Hepatocyte (in vitro differentiated cells): Measurements from ENCODE around the gene MGMT. TPM values are rescaled to one million over a fixed set of nuclear protein-coding genes. Genes with fewer than 3 reads are reported as not detected.

Experiments
- DNase-seq: peaks from one replicate; pipeline ENCODE4 v3.0.0-alpha.2; 2016; ENCODE audit warnings: low spot score
- H2AFZ ChIP-seq: fragments of 200-600 bp; sonication (generic); 2 replicates; pipeline ENCODE4 v1.6.0; 2016; ENCODE audit warnings: antibody characterized with exemption, mild to moderate bottlenecking
- H3K27ac ChIP-seq: fragments of 200-600 bp; sonication (generic); 2 replicates; pipeline ENCODE4 v1.5.1; 2016; ENCODE audit warnings: mild to moderate bottlenecking
- H3K27me3 ChIP-seq: fragments of 200-600 bp; sonication (generic); 2 replicates; pipeline ENCODE4 v1.6.1; 2016
- H3K36me3 ChIP-seq: fragments of 200-600 bp; sonication (generic); replicated peaks from 2 replicates; pipeline ENCODE4 v1.5.1; 2016; ENCODE audit warnings: low read depth; ENCODE audit not compliant: insufficient read depth
- H3K4me1 ChIP-seq: fragments of 200-600 bp; sonication (generic); 2 replicates; pipeline ENCODE4 v1.5.1; 2016; ENCODE audit warnings: mild to moderate bottlenecking, moderate library complexity; ENCODE audit not compliant: insufficient read depth
- H3K4me2 ChIP-seq: fragments of 200-600 bp; sonication (generic); 2 replicates; pipeline ENCODE4 v1.6.0; 2016
- H3K4me3 ChIP-seq: fragments of 200-600 bp; sonication (generic); 2 replicates; pipeline ENCODE4 v1.5.1; 2016; ENCODE audit warnings: mild to moderate bottlenecking
- H3K79me2 ChIP-seq: fragments of 200-600 bp; sonication (generic); 2 replicates; pipeline ENCODE4 v1.6.0; 2017; ENCODE audit warnings: mild to moderate bottlenecking
- H3K9me2 ChIP-seq: fragments of 200-600 bp; sonication (generic); replicated peaks from 2 replicates; pipeline ENCODE4 v1.6.0; 2017; ENCODE audit warnings: mild to moderate bottlenecking; ENCODE audit not compliant: insufficient read depth
- H3K9me3 ChIP-seq: fragments of 200-600 bp; sonication (generic); 2 replicates; pipeline ENCODE4 v1.5.1; 2016; ENCODE audit warnings: low read depth, mild to moderate bottlenecking
- H4K20me1 ChIP-seq: fragments of 200-600 bp; sonication (generic); 2 replicates; pipeline ENCODE4 v1.6.0; 2016; ENCODE audit warnings: mild to moderate bottlenecking; ENCODE audit not compliant: insufficient read depth, poor library complexity, severe bottlenecking
- CTCF ChIP-seq: fragments of 200-600 bp; sonication (generic); IDR thresholded peaks from 2 replicates; pipeline ENCODE4 v1.5.1; 2016; ENCODE audit warnings: antibody characterized with exemption, mild to moderate bottlenecking; ENCODE audit not compliant: poor library complexity
- EZH2 ChIP-seq: fragments of 200-600 bp; sonication (generic); IDR thresholded peaks from 2 replicates; pipeline ENCODE4 v1.6.1; 2016; ENCODE audit warnings: antibody characterized with exemption, mild to moderate bottlenecking, borderline replicate concordance
- EZH2phosphoT487 ChIP-seq: fragments of 200-600 bp; sonication (generic); IDR thresholded peaks from one replicate; pipeline ENCODE4 v1.6.1; 2018; ENCODE audit warnings: antibody characterized with exemption, mild to moderate bottlenecking, low read depth, moderate library complexity; ENCODE audit not compliant: unreplicated experiment, severe bottlenecking
- WGBS: methylation state at CpG from one replicate; pipeline ENCODE4 v1.1.6; 2016; ENCODE audit warnings: low lambda C conversion rate; ENCODE audit errors: missing lambda C conversion rate; 5-methylcytosine and 5-hydroxymethylcytosine counted together
- polyA plus RNA-seq: library from polyadenylated mRNA; unstranded; fragments of >200 nt; fragmentation: Nextera tagmentation; extraction: Ambion mirVana; gene quantifications from 2 replicates; pipeline ENCODE4 v1.2.1, GENCODE V29; 2016
- total RNA-seq: library from RNA; depleted of rRNA; stranded (reverse); fragments of >200 nt; gene quantifications from 2 replicates; pipeline ENCODE4 v1.2.3, GENCODE V29; 2014

MGMT gene
- total and polyA plus RNA-seq, 2 experiments from 2014 or later, result 41.5 to 41.9 TPM

DNA sequence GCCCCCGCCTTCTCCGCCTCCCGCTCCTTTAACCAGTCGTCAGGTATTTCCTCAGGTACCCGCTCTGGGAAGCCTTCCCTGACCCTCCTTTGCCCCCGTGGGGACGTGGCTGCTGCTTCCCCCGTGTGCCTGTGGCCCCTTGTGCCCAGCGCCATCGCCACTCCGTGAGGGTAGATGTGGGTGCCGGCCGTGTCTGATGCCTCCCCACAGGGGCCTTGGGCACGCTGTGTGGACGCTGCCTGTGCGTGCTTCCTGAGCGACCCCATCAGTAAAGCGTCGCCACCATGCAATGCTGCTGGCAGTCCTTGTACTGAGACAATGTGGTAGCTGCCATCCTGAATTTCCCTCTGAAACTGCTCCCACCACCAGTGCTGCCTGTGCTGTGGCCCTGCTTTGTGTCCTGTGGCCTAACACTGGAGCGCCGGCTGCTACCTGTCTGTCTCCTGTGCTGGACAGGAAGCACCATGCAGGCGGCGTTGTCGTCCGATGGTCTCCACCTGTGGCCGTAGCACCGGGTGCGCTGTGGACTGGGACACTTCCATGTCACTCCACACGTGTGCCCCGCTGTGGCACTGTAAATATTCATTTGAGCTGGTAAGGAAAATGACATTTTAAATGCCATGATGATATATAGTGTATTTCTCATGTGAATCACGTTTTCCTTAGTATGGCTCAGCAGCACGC is 213.8 kb downstream of the MGMT start:
- DNase-seq, result no peak
- no peak overlapping the region for H3K27ac ChIP-seq
- no peaks in the 10 kb centered on the region for H3K9me2 ChIP-seq
- WGBS, result 94% methylated on average over 32 of the region's 32 CpGs
- H2AFZ ChIP-seq, result no peak overlapping the region
- H3K9me3 ChIP-seq, result no peaks in the 10 kb centered on the region
- TF ChIP-seq EZH2phosphoT487 (no peak), CTCF (no peak), EZH2 (no peak)
- no peaks in the 10 kb centered on the region for H4K20me1 ChIP-seq
- H3K36me3 ChIP-seq, result no peaks in the 10 kb centered on the region
- no peak overlapping the region for H3K4me3 ChIP-seq
- no peaks in the 10 kb centered on the region for H3K27me3 ChIP-seq
- no peaks in the 10 kb centered on the region for H3K4me1 ChIP-seq
- no peaks in the 10 kb centered on the region for H3K79me2 ChIP-seq
- no peak overlapping the region for H3K4me2 ChIP-seq

DNA sequence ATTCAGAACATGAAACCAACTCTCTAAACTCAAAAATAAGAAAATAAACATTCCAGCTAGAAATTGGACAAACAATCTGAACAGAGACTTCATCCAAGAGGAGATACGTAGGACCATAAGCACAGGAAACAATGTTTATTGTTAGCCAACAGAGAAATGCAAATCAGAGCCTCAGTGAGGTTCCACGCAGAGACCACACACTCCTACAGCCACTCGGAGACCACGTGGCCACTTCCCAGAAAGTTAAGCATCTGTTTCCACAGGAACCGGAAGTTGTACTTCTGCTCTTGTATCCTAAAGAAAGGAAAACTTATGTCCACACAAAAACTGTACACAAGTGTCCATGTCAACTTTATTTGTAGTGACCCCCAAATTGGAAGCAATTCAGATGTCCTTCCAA is 214.8 kb downstream of the MGMT start:
- Histone ChIP-seq H4K20me1 (no peaks in the 10 kb centered on the region), H3K9me2 (no peaks in the 10 kb centered on the region), H3K27ac (no peak overlapping the region), H3K27me3 (no peaks in the 10 kb centered on the region), H3K4me3 (no peak overlapping the region), H3K79me2 (no peaks in the 10 kb centered on the region), H3K4me2 (no peak overlapping the region), H3K4me1 (no peaks in the 10 kb centered on the region), H2AFZ (no peak overlapping the region), H3K36me3 (no peaks in the 10 kb centered on the region), H3K9me3 (no peaks in the 10 kb centered on the region)
- WGBS, result 91% methylated on average over 5 of the region's 5 CpGs
- no peak for DNase-seq
- TF ChIP-seq EZH2phosphoT487, result no peak

DNA sequence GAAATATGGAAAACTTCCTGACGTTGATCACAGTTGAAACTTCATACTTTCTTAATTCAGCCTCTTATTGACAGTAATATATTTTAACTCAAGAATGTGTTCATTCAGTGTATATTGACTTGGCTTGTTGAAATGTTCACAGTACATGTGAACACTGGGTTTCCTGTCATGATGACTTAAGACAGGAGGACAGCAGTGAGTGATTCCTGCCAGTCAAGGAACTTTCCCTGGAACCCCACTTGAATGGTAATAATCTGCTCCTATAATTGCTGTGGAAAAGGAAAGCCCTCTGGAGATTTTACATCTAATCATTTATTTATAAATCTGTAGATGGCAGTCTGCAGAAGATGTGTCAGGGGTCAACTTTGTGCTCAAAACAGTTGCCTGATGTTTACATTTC is 216.5 kb downstream of the MGMT start:
- Histone ChIP-seq H2AFZ (no peak overlapping the region), H3K27me3 (no peaks in the 10 kb centered on the region), H3K4me1 (no peaks in the 10 kb centered on the region), H3K4me2 (no peak overlapping the region), H3K79me2 (no peaks in the 10 kb centered on the region), H3K9me2 (no peaks in the 10 kb centered on the region), H4K20me1 (no peaks in the 10 kb centered on the region), H3K27ac (no peak overlapping the region), H3K4me3 (no peak overlapping the region), H3K36me3 (no peaks in the 10 kb centered on the region), H3K9me3 (no peaks in the 10 kb centered on the region)
- no peak for DNase-seq
- WGBS, result 86% methylated on average over 1 of the region's 1 CpG
- no peak for TF ChIP-seq EZH2
- TF ChIP-seq EZH2phosphoT487, result no peak
- no peak for TF ChIP-seq CTCF

- WGBS, result 90% methylated on average over 3 of the region's 3 CpGs
- TF ChIP-seq CTCF (no peak), EZH2 (no peak), EZH2phosphoT487 (no peak)
- H3K27me3 ChIP-seq, result no peaks in the 10 kb centered on the region
Observed at GRCh38 chr10:129683920-129684319, 216.9 kb downstream of the MGMT start.

More at GRCh38 chr10:129683920-129684319, 216.9 kb downstream of the MGMT start:
- Histone ChIP-seq H2AFZ (no peak overlapping the region), H3K36me3 (no peaks in the 10 kb centered on the region), H3K4me2 (no peak overlapping the region), H3K4me1 (no peaks in the 10 kb centered on the region), H3K4me3 (no peak overlapping the region), H4K20me1 (no peaks in the 10 kb centered on the region), H3K9me2 (no peaks in the 10 kb centered on the region), H3K27ac (no peak overlapping the region), H3K9me3 (no peaks in the 10 kb centered on the region), H3K79me2 (no peaks in the 10 kb centered on the region)
- DNase-seq, result no peak
